Measurements from ENCODE around the gene ZSWIM9.

- TF ChIP-seq EP300 (IDR thresholded peaks at IDR 0.05) (no peak), POLR2A (IDR thresholded peaks at IDR 0.05) (no peak)
Measured at GRCh38 chr19:48122421-48122820, 48.1 kb upstream of the ZSWIM9 start.
